Measurements from ENCODE around the gene SCAMP1.

- TF ChIP-seq EZH2 (IDR thresholded peaks at IDR 0.05; ENCODE audit: low read length, unreplicated experiment) (no peak), EZH2phosphoT487 (IDR thresholded peaks at IDR 0.05; ENCODE audit: borderline replicate concordance, low read length) (no peak)
- TF ChIP-seq, protein P1, sequence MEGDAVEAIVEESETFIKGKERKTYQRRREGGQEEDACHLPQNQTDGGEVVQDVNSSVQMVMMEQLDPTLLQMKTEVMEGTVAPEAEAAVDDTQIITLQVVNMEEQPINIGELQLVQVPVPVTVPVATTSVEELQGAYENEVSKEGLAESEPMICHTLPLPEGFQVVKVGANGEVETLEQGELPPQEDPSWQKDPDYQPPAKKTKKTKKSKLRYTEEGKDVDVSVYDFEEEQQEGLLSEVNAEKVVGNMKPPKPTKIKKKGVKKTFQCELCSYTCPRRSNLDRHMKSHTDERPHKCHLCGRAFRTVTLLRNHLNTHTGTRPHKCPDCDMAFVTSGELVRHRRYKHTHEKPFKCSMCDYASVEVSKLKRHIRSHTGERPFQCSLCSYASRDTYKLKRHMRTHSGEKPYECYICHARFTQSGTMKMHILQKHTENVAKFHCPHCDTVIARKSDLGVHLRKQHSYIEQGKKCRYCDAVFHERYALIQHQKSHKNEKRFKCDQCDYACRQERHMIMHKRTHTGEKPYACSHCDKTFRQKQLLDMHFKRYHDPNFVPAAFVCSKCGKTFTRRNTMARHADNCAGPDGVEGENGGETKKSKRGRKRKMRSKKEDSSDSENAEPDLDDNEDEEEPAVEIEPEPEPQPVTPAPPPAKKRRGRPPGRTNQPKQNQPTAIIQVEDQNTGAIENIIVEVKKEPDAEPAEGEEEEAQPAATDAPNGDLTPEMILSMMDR (conservative IDR thresholded peaks at IDR 0.05; ENCODE audit: low read depth, low read length): no peak
Measured at GRCh38 chr5:78326930-78327329, 33.5 kb upstream of the SCAMP1 start.

Data from PC-3 (cell line).